ENCODE data around the gene TTYH2. TPM values are rescaled to one million over a fixed set of nuclear protein-coding genes. Genes with fewer than 3 reads are reported as not detected.

TTYH2 gene
- total RNA-seq, 1 experiment from 2014 or later, result 4.5 TPM

DNA sequence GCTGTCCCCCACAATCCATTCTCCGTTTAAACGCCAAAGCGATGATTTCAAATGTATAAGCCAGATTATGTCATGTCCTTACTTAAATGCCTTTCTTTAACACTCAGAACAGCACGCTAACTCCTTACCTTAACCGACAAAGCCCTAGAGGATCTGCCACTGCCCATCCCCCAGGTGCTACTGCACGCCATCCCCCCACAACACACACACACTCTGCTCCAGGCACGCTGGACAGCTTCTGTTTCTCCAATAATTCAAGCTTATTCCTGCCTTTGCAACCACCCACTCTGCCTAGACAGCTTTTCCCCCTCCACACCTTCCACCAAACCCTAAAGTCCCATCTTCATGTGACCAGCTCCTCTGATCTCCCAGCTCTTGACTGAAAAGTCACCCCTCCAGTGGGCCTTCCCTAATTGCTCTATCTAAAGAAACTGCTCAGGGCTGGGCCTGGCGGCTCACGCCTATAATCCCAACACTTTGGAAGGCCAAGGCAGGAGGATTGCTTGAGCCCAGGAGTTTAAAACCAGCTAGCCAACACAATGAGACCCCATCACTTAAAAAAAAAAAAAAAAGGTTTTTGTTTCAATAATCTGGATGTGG is 48.8 kb upstream of the TTYH2 start:
- TF ChIP-seq ELF4 (CRISPR knock-in tag; IDR thresholded peaks at IDR 0.05; ENCODE audit: low read depth) (no peak), KAT7 (CRISPR knock-in tag; IDR thresholded peaks at IDR 0.05; ENCODE audit: borderline replicate concordance) (no peak), NFATC4 (CRISPR knock-in tag; IDR thresholded peaks at IDR 0.05) (no peak), IRF1 (CRISPR knock-in tag; IDR thresholded peaks at IDR 0.05) (no peak), IRF2 (CRISPR knock-in tag; IDR thresholded peaks at IDR 0.05; ENCODE audit: borderline replicate concordance, low read depth) (no peak), FOXK1 (CRISPR knock-in tag; IDR thresholded peaks at IDR 0.05) (no peak), ZNF219 (CRISPR knock-in tag; IDR thresholded peaks at IDR 0.05; ENCODE audit: borderline replicate concordance) (no peak), SP1 (CRISPR knock-in tag; conservative IDR thresholded peaks at IDR 0.05) (no peak), TCF7 (CRISPR knock-in tag; IDR thresholded peaks at IDR 0.05; ENCODE audit: low read depth) (no peak), ESRRA (CRISPR knock-in tag; IDR thresholded peaks at IDR 0.05; ENCODE audit: borderline replicate concordance) (no peak), FOXP1 (CRISPR knock-in tag; IDR thresholded peaks at IDR 0.05; ENCODE audit: borderline replicate concordance) (no peak), ZNF232 (CRISPR knock-in tag; IDR thresholded peaks at IDR 0.05) (no peak), NR1H2 (CRISPR knock-in tag; IDR thresholded peaks at IDR 0.05) (no peak), GABPB1 (CRISPR knock-in tag; IDR thresholded peaks at IDR 0.05) (no peak)
- TF ChIP-seq, protein P1, sequence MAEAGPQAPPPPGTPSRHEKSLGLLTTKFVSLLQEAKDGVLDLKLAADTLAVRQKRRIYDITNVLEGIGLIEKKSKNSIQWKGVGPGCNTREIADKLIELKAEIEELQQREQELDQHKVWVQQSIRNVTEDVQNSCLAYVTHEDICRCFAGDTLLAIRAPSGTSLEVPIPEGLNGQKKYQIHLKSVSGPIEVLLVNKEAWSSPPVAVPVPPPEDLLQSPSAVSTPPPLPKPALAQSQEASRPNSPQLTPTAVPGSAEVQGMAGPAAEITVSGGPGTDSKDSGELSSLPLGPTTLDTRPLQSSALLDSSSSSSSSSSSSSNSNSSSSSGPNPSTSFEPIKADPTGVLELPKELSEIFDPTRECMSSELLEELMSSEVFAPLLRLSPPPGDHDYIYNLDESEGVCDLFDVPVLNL (CRISPR knock-in tag; IDR thresholded peaks at IDR 0.05; ENCODE audit: borderline replicate concordance, low read depth), result no peak
- TF ChIP-seq, protein P2, sequence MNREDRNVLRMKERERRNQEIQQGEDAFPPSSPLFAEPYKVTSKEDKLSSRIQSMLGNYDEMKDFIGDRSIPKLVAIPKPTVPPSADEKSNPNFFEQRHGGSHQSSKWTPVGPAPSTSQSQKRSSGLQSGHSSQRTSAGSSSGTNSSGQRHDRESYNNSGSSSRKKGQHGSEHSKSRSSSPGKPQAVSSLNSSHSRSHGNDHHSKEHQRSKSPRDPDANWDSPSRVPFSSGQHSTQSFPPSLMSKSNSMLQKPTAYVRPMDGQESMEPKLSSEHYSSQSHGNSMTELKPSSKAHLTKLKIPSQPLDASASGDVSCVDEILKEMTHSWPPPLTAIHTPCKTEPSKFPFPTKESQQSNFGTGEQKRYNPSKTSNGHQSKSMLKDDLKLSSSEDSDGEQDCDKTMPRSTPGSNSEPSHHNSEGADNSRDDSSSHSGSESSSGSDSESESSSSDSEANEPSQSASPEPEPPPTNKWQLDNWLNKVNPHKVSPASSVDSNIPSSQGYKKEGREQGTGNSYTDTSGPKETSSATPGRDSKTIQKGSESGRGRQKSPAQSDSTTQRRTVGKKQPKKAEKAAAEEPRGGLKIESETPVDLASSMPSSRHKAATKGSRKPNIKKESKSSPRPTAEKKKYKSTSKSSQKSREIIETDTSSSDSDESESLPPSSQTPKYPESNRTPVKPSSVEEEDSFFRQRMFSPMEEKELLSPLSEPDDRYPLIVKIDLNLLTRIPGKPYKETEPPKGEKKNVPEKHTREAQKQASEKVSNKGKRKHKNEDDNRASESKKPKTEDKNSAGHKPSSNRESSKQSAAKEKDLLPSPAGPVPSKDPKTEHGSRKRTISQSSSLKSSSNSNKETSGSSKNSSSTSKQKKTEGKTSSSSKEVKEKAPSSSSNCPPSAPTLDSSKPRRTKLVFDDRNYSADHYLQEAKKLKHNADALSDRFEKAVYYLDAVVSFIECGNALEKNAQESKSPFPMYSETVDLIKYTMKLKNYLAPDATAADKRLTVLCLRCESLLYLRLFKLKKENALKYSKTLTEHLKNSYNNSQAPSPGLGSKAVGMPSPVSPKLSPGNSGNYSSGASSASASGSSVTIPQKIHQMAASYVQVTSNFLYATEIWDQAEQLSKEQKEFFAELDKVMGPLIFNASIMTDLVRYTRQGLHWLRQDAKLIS (CRISPR knock-in tag; IDR thresholded peaks at IDR 0.05; ENCODE audit: borderline replicate concordance), result no peak
- peaks cover 15% of the 10 kb centered on the region for H3K9me3 Mint-ChIP-seq
- peaks cover 2% of the 10 kb centered on the region; the same call in 1 of the 2 replicates for H3K27me3 Mint-ChIP-seq (ENCODE audit: low read depth)
- H3K36me3 Mint-ChIP-seq, result no peaks in the 10 kb centered on the region
- ATAC-seq, result no peak
- H3K27ac Mint-ChIP-seq, result no peak overlapping the region
- ChIA-PET CTCF (interaction anchor here (2.3 to 2.6 kb wide), 2 partner anchors 47 to 75 kb away, joined by 6 to 8 read pairs; no protein-coding TSS in a partner anchor), POLR2A (no interaction called here)
- 0 out of 2 replicates have a peak, but pooled peaks cover 2% of the 10 kb centered on the region for H3K4me1 Mint-ChIP-seq
- H3K4me3 Mint-ChIP-seq, result no peak overlapping the region
- no peak for DNase-seq (ENCODE audit: low spot score)

DNA sequence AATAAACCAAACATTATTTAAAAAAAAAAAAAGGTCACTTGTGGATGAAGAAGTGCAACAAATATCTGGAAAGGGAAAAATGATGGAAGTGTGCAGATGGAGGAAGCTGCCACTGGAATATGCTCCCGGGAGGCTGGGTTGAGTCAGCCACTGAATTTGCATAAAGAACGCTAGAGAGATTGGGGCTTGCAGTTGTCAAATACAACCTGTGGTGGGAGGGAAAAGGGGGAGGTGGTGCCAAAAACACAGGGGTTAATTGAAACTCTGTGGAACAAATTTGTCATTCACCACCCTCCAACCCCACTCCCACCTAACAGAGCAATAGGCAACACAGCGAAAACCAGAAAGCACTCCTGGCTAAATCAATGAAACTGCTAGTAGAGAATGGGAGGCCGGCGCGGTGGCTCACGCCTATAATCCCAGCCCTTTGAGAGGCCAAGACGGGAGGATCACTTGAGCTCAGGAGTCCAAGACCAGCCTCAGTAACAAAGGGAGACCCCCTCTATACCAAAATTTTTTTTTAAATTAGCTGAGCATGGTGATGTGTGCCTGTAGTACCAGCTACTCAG is 47.5 kb upstream of the TTYH2 start:
- no peak for ATAC-seq
- peaks cover 2% of the 10 kb centered on the region; the same call in 1 of the 2 replicates for H3K27me3 Mint-ChIP-seq (ENCODE audit: low read depth)
- H3K4me3 Mint-ChIP-seq, result no peak overlapping the region
- peaks cover 13% of the 10 kb centered on the region for H3K9me3 Mint-ChIP-seq
- POLR2A ChIA-PET, result no interaction called here
- H3K27ac Mint-ChIP-seq, result no peak overlapping the region
- H3K4me1 Mint-ChIP-seq, result 0 out of 2 replicates have a peak, but pooled peaks cover 2% of the 10 kb centered on the region
- H3K36me3 Mint-ChIP-seq, result no peaks in the 10 kb centered on the region
- CTCF ChIA-PET, result interaction anchor here (2.3 to 2.6 kb wide), 2 partner anchors 48 to 76 kb away, joined by 6 to 8 read pairs; no protein-coding TSS in a partner anchor
- DNase-seq (ENCODE audit: low spot score), result no peak
- TF ChIP-seq FOXP4 (CRISPR knock-in tag; IDR thresholded peaks at IDR 0.05) (no peak), ZNF671 (CRISPR knock-in tag; IDR thresholded peaks at IDR 0.05) (no peak), NFE2L1 (CRISPR knock-in tag; IDR thresholded peaks at IDR 0.05) (no peak), ZNF317 (CRISPR knock-in tag; IDR thresholded peaks at IDR 0.05; ENCODE audit: borderline replicate concordance, low read depth) (no peak), NFATC4 (CRISPR knock-in tag; IDR thresholded peaks at IDR 0.05) (no peak), ZNF219 (CRISPR knock-in tag; IDR thresholded peaks at IDR 0.05; ENCODE audit: borderline replicate concordance) (no peak), ESRRA (CRISPR knock-in tag; IDR thresholded peaks at IDR 0.05; ENCODE audit: borderline replicate concordance) (no peak), ZNF396 (CRISPR knock-in tag; IDR thresholded peaks at IDR 0.05; ENCODE audit: borderline replicate concordance) (no peak), SP1 (CRISPR knock-in tag; conservative IDR thresholded peaks at IDR 0.05) (no peak), SMAD4 (CRISPR knock-in tag; IDR thresholded peaks at IDR 0.05) (no peak), EMX1 (CRISPR knock-in tag; IDR thresholded peaks at IDR 0.05) (no peak), HMGXB4 (CRISPR knock-in tag; IDR thresholded peaks at IDR 0.05) (no peak)
- TF ChIP-seq, protein P3, sequence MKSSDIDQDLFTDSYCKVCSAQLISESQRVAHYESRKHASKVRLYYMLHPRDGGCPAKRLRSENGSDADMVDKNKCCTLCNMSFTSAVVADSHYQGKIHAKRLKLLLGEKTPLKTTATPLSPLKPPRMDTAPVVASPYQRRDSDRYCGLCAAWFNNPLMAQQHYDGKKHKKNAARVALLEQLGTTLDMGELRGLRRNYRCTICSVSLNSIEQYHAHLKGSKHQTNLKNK (CRISPR knock-in tag; IDR thresholded peaks at IDR 0.05), result no peak

Data from WTC11 (cell line).